ENCODE results near the gene CNN2.
A peak's percentile ranks its signal among the peaks of the same experiment; 100 is the strongest.

The CNN2 gene

GRCh38 chr19:1018393-1018792, 8.0 kb upstream of the CNN2 start:
- Histone ChIP-seq H3K9me3 (ENCODE audit: severe bottlenecking) (no peaks in the 10 kb centered on the region), H3K4me1 (ENCODE audit: insufficient read depth, poor library complexity, severe bottlenecking) (peaks cover 23% of the 10 kb centered on the region), H3K36me3 (ENCODE audit: low read depth) (peaks cover 14% of the 10 kb centered on the region), H3K27me3 (ENCODE audit: insufficient read depth, poor library complexity, severe bottlenecking) (no peaks in the 10 kb centered on the region), H3K4me3 (ENCODE audit: severe bottlenecking) (no peak overlapping the region), H3K27ac (ENCODE audit: poor library complexity, severe bottlenecking) (peak overlapping the region; percentile 84)
- TF ChIP-seq CTCF (IDR thresholded peaks at IDR 0.05; ENCODE audit: poor library complexity, severe bottlenecking) = no peak
- DNase-seq (ENCODE audit: low spot score) (no peak), ATAC-seq (ENCODE audit: low read depth) (no peak)

- TF ChIP-seq CTCF (IDR thresholded peaks at IDR 0.05; ENCODE audit: poor library complexity, severe bottlenecking) = no peak
- Histone ChIP-seq H3K27me3 (ENCODE audit: insufficient read depth, poor library complexity, severe bottlenecking) (no peaks in the 10 kb centered on the region), H3K9me3 (ENCODE audit: severe bottlenecking) (no peaks in the 10 kb centered on the region), H3K27ac (ENCODE audit: poor library complexity, severe bottlenecking) (peak overlapping the region; percentile 84), H3K36me3 (ENCODE audit: low read depth) (peaks cover 10% of the 10 kb centered on the region), H3K4me1 (ENCODE audit: insufficient read depth, poor library complexity, severe bottlenecking) (peaks cover 23% of the 10 kb centered on the region), H3K4me3 (ENCODE audit: severe bottlenecking) (peak overlapping the region; percentile 62)
- no peak for ATAC-seq (ENCODE audit: low read depth)
- DNase-seq (ENCODE audit: low spot score) = no peak
These were observed 7.3 kb upstream of the CNN2 start for GRCh38 chr19:1018932-1019615.

GRCh38 chr19:1019616-1019961, 6.8 kb upstream of the CNN2 start:
- H3K36me3 ChIP-seq (ENCODE audit: low read depth) = peaks cover 5% of the 10 kb centered on the region
- H3K9me3 ChIP-seq (ENCODE audit: severe bottlenecking) = no peaks in the 10 kb centered on the region
- no peak for TF ChIP-seq CTCF (IDR thresholded peaks at IDR 0.05; ENCODE audit: poor library complexity, severe bottlenecking)
- H3K27me3 ChIP-seq (ENCODE audit: insufficient read depth, poor library complexity, severe bottlenecking) = no peaks in the 10 kb centered on the region
- DNase-seq (ENCODE audit: low spot score) (no peak), ATAC-seq (ENCODE audit: low read depth) (no peak)
- peak overlapping the region; percentile 62 for H3K4me3 ChIP-seq (ENCODE audit: severe bottlenecking)
- H3K27ac ChIP-seq (ENCODE audit: poor library complexity, severe bottlenecking) = peak overlapping the region; percentile 84
- H3K4me1 ChIP-seq (ENCODE audit: insufficient read depth, poor library complexity, severe bottlenecking) = peaks cover 23% of the 10 kb centered on the region

- DNase-seq (ENCODE audit: low spot score) = no peak
- TF ChIP-seq CTCF (IDR thresholded peaks at IDR 0.05; ENCODE audit: poor library complexity, severe bottlenecking) = no peak
- H3K9me3 ChIP-seq (ENCODE audit: severe bottlenecking) = no peaks in the 10 kb centered on the region
- H3K4me3 ChIP-seq (ENCODE audit: severe bottlenecking) = peak overlapping the region; percentile 62
- H3K4me1 ChIP-seq (ENCODE audit: insufficient read depth, poor library complexity, severe bottlenecking) = peaks cover 23% of the 10 kb centered on the region
- H3K27me3 ChIP-seq (ENCODE audit: insufficient read depth, poor library complexity, severe bottlenecking) = no peaks in the 10 kb centered on the region
- ATAC-seq (ENCODE audit: low read depth) = no peak
- H3K27ac ChIP-seq (ENCODE audit: poor library complexity, severe bottlenecking) = peak overlapping the region; percentile 84
- no peaks in the 10 kb centered on the region; the same call in 1 of the 2 replicates for H3K36me3 ChIP-seq (ENCODE audit: low read depth)
These were observed 6.2 kb upstream of the CNN2 start for GRCh38 chr19:1019980-1020867.

All from RWPE2 (cell line).